ENCODE data around the gene EIF2A. TPM values are rescaled to one million over a fixed set of nuclear protein-coding genes. Genes with fewer than 3 reads are reported as not detected.

EIF2A gene
- total and polyA plus RNA-seq, 9 of the 15 experiments (the other 6 are each of a cell fraction or from before 2014, with no cell fraction given), result 106 to 192 (median 168) TPM

GRCh38 chr3:150631515-150632221 lies 85.1 kb downstream of the EIF2A start (continued):
- no peak for TF ChIP-seq ARID3B (CRISPR knock-in tag; IDR thresholded peaks at IDR 0.05; ENCODE audit: borderline replicate concordance)
- no peak for TF ChIP-seq HCFC1 (IDR thresholded peaks at IDR 0.05; ENCODE audit: low read depth, low read length)
- no peak for TF ChIP-seq SREBF2 (CRISPR knock-in tag; IDR thresholded peaks at IDR 0.05)
- TF ChIP-seq PURB (CRISPR knock-in tag; IDR thresholded peaks at IDR 0.05; ENCODE audit: low read depth), result no peak
- TF ChIP-seq SMAD2 (IDR thresholded peaks at IDR 0.05; ENCODE audit: low read depth, low read length), result no peak
- TF ChIP-seq ZKSCAN1 (IDR thresholded peaks at IDR 0.05; ENCODE audit: low read depth, low read length), result no peak
- TF ChIP-seq L3MBTL2 (IDR thresholded peaks at IDR 0.05), result no peak
- TF ChIP-seq PHTF2 (CRISPR knock-in tag; IDR thresholded peaks at IDR 0.05), result no peak
- TF ChIP-seq SUPT5H (IDR thresholded peaks at IDR 0.05), result 0 out of 2 replicates have a peak, but pooled peaks have one; percentile 36
- TF ChIP-seq SRSF7 (optimal IDR thresholded peaks at IDR 0.05; ENCODE audit: low read depth, low read length), result no peak
- TF ChIP-seq ZNF639 (CRISPR knock-in tag; conservative IDR thresholded peaks at IDR 0.05 in 1 of 2, IDR thresholded peaks at IDR 0.05 in 1 of 2), result no peak
- TF ChIP-seq ZNF699 (CRISPR knock-in tag; IDR thresholded peaks at IDR 0.05; ENCODE audit: insufficient replicate concordance), result no peak
- peak; percentile 66; the same call in 1 of the 2 replicates for TF ChIP-seq MAFF (IDR thresholded peaks at IDR 0.05; ENCODE audit: low read length)
- no peak for TF ChIP-seq CREB3L1 (IDR thresholded peaks at IDR 0.05; ENCODE audit: borderline replicate concordance, low read depth)
- TF ChIP-seq RBM15 (IDR thresholded peaks at IDR 0.05; ENCODE audit: insufficient read depth, low read length), result no peak
- no peak for TF ChIP-seq CCAR2 (IDR thresholded peaks at IDR 0.05; ENCODE audit: low read depth, low read length)
- TF ChIP-seq C11orf30 (IDR thresholded peaks at IDR 0.05; ENCODE audit: low read depth), result peak; percentile 83
- TF ChIP-seq STAT5B (CRISPR knock-in tag; IDR thresholded peaks at IDR 0.05), result no peak
- no peak for TF ChIP-seq STAT6 (CRISPR knock-in tag; IDR thresholded peaks at IDR 0.05)
- TF ChIP-seq HEY1 (CRISPR knock-in tag; IDR thresholded peaks at IDR 0.05; ENCODE audit: borderline replicate concordance), result no peak
- TF ChIP-seq ZBTB17 (CRISPR knock-in tag; IDR thresholded peaks at IDR 0.05), result no peak
- TF ChIP-seq TCF7 (IDR thresholded peaks at IDR 0.05; ENCODE audit: borderline replicate concordance), result no peak
